Measurements from ENCODE around the gene MELTF. TPM values are rescaled to one million over a fixed set of nuclear protein-coding genes. Genes with fewer than 3 reads are reported as not detected.
A peak's percentile ranks its signal among the peaks of the same experiment; 100 is the strongest.

The MELTF gene
- total and polyA plus RNA-seq, 2 of the 13 experiments (the other 11 are each of a cell fraction or from before 2014, with no cell fraction given) = 3.2 to 7.5 TPM

GRCh38 chr3:197003461-197004385 is 25.9 kb downstream of the MELTF start (continued):
- TF ChIP-seq ZBTB4 (CRISPR knock-in tag; IDR thresholded peaks at IDR 0.05; ENCODE audit: borderline replicate concordance) (no peak), GMEB2 (CRISPR knock-in tag; IDR thresholded peaks at IDR 0.05; ENCODE audit: low read depth) (no peak), PHF20 (CRISPR knock-in tag; IDR thresholded peaks at IDR 0.05) (no peak), STAT5B (CRISPR knock-in tag; IDR thresholded peaks at IDR 0.05) (no peak), TCF7 (IDR thresholded peaks at IDR 0.05; ENCODE audit: low read depth) (no peak), ZNF264 (CRISPR knock-in tag; IDR thresholded peaks at IDR 0.05) (no peak), BORCS8-MEF2B (CRISPR knock-in tag; IDR thresholded peaks at IDR 0.05) (peak; percentile 43; the same call in 1 of the 2 replicates), NBN (conservative IDR thresholded peaks at IDR 0.05) (no peak), IKZF1 (IDR thresholded peaks at IDR 0.05) (no peak), HOMEZ (CRISPR knock-in tag; IDR thresholded peaks at IDR 0.05; ENCODE audit: low read depth) (no peak), MAF1 (CRISPR knock-in tag; IDR thresholded peaks at IDR 0.05; ENCODE audit: borderline replicate concordance) (no peak), NCOR1 (IDR thresholded peaks at IDR 0.05; ENCODE audit: borderline replicate concordance, low read length) (no peak), ZNF709 (CRISPR knock-in tag; IDR thresholded peaks at IDR 0.05) (no peak), FOXJ3 (CRISPR knock-in tag; IDR thresholded peaks at IDR 0.05; ENCODE audit: borderline replicate concordance) (no peak), MED1 (CRISPR knock-in tag; IDR thresholded peaks at IDR 0.05) (no peak), CAMTA2 (CRISPR knock-in tag; IDR thresholded peaks at IDR 0.05; ENCODE audit: borderline replicate concordance) (no peak), ATF7-NPFF (CRISPR knock-in tag; IDR thresholded peaks at IDR 0.05; ENCODE audit: low read depth) (no peak), SALL1 (CRISPR knock-in tag; IDR thresholded peaks at IDR 0.05) (peak; percentile 22; the same call in 1 of the 2 replicates), ZNF776 (CRISPR knock-in tag; IDR thresholded peaks at IDR 0.05) (no peak)
- TF ChIP-seq, protein P1, sequence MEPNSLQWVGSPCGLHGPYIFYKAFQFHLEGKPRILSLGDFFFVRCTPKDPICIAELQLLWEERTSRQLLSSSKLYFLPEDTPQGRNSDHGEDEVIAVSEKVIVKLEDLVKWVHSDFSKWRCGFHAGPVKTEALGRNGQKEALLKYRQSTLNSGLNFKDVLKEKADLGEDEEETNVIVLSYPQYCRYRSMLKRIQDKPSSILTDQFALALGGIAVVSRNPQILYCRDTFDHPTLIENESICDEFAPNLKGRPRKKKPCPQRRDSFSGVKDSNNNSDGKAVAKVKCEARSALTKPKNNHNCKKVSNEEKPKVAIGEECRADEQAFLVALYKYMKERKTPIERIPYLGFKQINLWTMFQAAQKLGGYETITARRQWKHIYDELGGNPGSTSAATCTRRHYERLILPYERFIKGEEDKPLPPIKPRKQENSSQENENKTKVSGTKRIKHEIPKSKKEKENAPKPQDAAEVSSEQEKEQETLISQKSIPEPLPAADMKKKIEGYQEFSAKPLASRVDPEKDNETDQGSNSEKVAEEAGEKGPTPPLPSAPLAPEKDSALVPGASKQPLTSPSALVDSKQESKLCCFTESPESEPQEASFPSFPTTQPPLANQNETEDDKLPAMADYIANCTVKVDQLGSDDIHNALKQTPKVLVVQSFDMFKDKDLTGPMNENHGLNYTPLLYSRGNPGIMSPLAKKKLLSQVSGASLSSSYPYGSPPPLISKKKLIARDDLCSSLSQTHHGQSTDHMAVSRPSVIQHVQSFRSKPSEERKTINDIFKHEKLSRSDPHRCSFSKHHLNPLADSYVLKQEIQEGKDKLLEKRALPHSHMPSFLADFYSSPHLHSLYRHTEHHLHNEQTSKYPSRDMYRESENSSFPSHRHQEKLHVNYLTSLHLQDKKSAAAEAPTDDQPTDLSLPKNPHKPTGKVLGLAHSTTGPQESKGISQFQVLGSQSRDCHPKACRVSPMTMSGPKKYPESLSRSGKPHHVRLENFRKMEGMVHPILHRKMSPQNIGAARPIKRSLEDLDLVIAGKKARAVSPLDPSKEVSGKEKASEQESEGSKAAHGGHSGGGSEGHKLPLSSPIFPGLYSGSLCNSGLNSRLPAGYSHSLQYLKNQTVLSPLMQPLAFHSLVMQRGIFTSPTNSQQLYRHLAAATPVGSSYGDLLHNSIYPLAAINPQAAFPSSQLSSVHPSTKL (CRISPR knock-in tag; IDR thresholded peaks at IDR 0.05) = no peak

Data from HepG2 (cell line).